Urothelium cell line (cell line): ENCODE data around the gene ADORA1.

Source experiments
- DNase-seq: peaks from one replicate; pipeline ENCODE4 v3.0.0; 2011; ENCODE audit warnings: low spot score, mixed read lengths
- FAIRE-seq: peaks from 2 replicates; lab custom pipeline; 2011; peaks lifted over from hg19 to GRCh38; lab: Jason Lieb, UNC

Gene ADORA1

DNA sequence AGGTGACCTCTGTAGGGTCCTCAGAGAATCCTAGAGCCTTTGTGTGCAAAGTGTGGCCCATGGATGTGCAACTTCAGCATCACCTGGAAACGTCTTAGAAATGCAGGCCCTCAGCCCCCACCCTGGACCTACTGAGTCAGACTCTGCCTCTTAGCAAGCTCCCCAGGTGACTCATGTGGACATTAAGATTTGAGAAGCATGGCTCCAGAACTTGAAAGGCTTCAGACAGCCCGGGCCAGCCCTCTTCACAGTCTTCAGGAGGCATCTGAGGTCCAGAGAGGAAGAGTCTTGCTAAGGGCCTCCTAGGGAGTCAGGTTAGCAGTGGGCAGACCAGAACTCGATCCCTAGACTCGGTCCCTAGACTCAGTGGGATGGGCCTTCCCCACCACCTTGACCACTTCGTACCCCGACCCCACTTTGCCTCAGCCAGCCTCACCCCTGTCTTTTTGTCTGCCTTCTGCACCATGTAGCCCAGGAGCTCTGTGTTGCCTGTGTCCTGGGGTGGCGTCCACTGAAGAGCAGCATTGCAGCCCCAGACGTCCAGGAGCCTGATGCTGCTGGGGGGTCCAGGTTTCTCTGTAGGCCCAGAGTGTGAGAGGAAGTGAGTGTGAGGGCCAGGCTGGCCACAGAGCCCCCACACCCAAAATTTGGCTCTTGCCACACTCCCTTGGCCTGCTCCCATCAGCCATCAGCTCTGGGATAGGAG is 43.3 kb downstream of the ADORA1 start:
- no peak for DNase-seq
- no peak for FAIRE-seq

GRCh38 chr1:203171341-203172183 is 44.0 kb downstream of the ADORA1 start:
- FAIRE-seq (no peak), DNase-seq (no peak)

- DNase-seq = peak; percentile 75
- FAIRE-seq = no peak
Observed at GRCh38 chr1:203172184-203173010, 44.9 kb downstream of the ADORA1 start.

DNA sequence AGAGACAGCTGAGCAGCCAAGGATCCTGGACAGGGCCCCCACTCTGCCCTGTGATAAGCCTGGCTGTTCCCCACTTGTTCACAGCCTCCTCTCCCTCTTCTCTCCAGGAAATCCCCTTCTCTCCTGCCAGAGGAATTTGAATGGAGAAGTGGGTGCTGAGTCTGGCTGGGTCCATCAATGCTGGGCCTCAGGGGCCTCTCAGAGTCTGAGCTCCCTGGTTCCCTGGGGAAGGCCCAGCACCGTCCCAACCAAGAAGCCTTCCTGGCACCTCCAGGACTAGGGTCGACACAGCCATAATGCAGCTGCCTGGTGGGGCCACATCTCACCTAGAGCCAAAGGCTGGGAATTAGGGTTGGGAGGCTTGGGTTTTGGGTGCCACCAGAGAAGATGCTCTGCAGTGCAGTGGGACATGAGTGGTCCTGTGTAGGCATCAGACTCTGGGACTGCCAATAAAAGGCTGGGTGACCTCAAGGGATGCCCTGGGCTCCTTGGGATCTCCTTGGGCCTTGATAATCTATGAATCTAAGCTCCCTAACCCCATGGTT is 45.6 kb downstream of the ADORA1 start:
- no peak for FAIRE-seq
- DNase-seq = no peak

DNA sequence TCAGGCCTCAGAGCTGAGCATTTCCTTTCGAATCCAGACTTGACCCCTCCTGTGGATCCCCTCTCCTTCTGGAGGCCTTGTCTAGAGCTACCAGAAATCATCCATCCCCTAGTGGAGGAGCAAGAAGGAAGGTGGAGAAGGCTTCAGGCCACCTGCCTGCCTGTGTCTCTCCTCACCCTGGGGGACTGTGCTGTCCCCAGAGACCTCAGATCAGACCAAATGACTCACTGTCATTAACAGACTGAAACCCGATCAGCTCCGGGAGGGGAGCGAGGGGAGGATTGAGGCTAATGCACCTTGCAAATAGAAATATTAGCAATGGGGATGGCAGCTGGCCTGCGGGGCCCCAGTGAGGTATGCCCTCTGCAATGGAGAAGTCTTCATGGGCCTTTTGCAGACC is 46.0 kb downstream of the ADORA1 start:
- FAIRE-seq (no peak), DNase-seq (no peak)

GRCh38 chr1:203174324-203174985 is 46.9 kb downstream of the ADORA1 start:
- DNase-seq (no peak), FAIRE-seq (no peak)

- DNase-seq = no peak
- no peak for FAIRE-seq
Observed at GRCh38 chr1:203175237-203175826, 47.8 kb downstream of the ADORA1 start, which contains the start of gene MYBPH. Gene MYBPH (minus strand): TSS chr1:203175826. CDS start chr1:203175755, 71 bp downstream.

DNA sequence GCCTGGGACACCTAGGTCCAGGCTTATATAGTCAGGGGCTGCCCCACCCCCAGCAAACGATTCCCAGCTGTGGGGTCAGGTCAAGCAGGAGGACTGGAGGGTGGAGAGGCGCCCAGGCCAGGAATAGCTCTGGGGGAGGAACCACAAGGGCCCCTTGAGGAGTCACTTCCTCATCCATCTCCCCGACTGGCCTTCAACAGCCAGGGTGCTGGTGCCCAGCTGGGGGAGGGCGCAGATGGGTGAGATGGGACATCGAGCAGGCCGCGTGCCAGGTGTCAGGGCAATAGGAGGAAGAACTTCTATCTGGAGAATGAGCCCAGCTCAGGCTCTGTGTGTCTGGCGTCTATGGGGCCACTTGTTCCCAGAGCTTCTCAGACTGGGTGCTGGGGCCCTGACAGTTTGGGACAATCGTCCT is 48.3 kb downstream of the ADORA1 start:
- FAIRE-seq (no peak), DNase-seq (no peak)

- DNase-seq (no peak), FAIRE-seq (no peak)
Observed at GRCh38 chr1:203176273-203177035, 48.9 kb downstream of the ADORA1 start.

GRCh38 chr1:203177036-203177405 is 49.5 kb downstream of the ADORA1 start:
- DNase-seq (no peak), FAIRE-seq (no peak)

- no peak for FAIRE-seq
- DNase-seq = peak; percentile 61
Observed at GRCh38 chr1:203177470-203178039, 50.0 kb downstream of the ADORA1 start.

- FAIRE-seq (no peak), DNase-seq (peak; percentile 59)
Observed at GRCh38 chr1:203178083-203178482, 50.6 kb downstream of the ADORA1 start.

GRCh38 chr1:203178821-203179666 is 51.5 kb downstream of the ADORA1 start:
- DNase-seq = no peak
- FAIRE-seq = no peak

GRCh38 chr1:203179667-203180005 is 52.1 kb downstream of the ADORA1 start:
- no peak for DNase-seq
- no peak for FAIRE-seq

DNA sequence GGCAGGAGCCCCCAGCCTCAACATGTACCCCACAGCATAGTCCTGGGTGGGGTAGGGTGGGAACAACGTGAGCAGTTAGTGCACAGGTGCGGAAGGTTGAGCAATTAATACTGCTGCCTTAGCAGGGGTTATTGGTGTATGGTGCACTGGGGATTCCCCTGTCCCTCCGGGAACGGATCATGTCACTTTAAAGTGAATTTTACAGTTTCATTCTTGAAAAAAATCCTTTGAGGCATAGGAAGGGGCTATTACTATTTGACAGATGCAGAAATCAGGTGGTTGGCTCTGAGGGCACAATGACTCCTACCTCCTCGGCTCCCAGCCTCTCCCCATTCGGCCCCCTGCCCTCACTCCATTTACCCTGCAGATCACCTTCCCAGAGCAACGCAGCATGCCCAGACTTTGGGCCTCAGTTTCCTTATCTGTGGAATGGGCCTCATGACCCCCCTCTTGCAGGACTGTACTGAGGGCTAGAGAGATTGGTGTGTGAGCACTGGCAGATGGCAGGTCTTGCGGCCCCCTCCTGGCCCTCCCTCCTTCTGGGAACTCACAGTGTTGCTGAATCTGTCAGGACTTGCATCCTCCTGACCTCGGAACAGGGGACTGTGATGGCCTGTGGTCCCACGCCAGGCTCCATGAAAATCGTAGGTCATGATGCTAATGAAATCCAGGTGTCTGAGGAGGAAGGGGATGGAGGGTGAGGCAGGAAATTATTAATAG is 53.2 kb downstream of the ADORA1 start:
- FAIRE-seq (no peak), DNase-seq (no peak)

- no peak for FAIRE-seq
Observed at GRCh38 chr1:203181586-203182386, 54.3 kb downstream of the ADORA1 start.

More at GRCh38 chr1:203181586-203182386, 54.3 kb downstream of the ADORA1 start:
- no peak for DNase-seq
